HCT116 (cell line): ENCODE measurements around the gene ADAMTS9. TPM values are rescaled to one million over a fixed set of nuclear protein-coding genes. Genes with fewer than 3 reads are reported as not detected.

Source experiments
- ATAC-seq: fragments of 200-7000 bp; cut with Tn5 transposase; 2 replicates; pipeline ENCODE4 v1.9.1; 2020; ENCODE audit warnings: mild to moderate bottlenecking, moderate library complexity
- BruUV-seq: library from RNA; stranded (reverse); fragments of 400-500 nt; replicated peaks from 2 replicates; lab custom pipeline; 2021; lab: Mats Ljungman, UMichigan
- CTCF ChIA-PET: fragments of 300-600 bp; sonication (Branson Sonifier 250); formaldehyde crosslinking; loops from one replicate; lab custom pipeline; 2021; ENCODE audit warnings: antibody characterized with exemption; lab: Charles Lee
- POLR2A ChIA-PET: fragments of 300-600, 350-600 bp; sonication (Branson Sonifier 250); formaldehyde crosslinking; loops from one replicate; lab custom pipeline; 2021; ENCODE audit warnings: antibody characterized with exemption; lab: Charles Lee
- RAD21 ChIA-PET, 2 experiments: fragments of 300-600 bp; sonication (Branson Sonifier 250); formaldehyde crosslinking; loops; one replicate each; lab custom pipeline; 2023; ENCODE audit warnings: low total read pairs in 2 of 2; ENCODE audit not compliant: uncharacterized antibody in 2 of 2, unreplicated experiment in 2 of 2, low non-redundant PET in 1 of 2; lab: Charles Lee
- DNase-seq: peaks from one replicate; pipeline ENCODE4 v3.0.0-alpha.2; 2010; ENCODE audit warnings: low read depth, low spot score
- H2AFZ ChIP-seq: fragments of 200-600 bp; shearing (Covaris generic), sonication (generic); 2 replicates; pipeline ENCODE4 v1.6.1; 2017; ENCODE audit warnings: low read depth, mixed run types, mixed read lengths, antibody characterized with exemption, low read length; ENCODE audit not compliant: poor library complexity, severe bottlenecking
- H3K27ac ChIP-seq: 2 replicates; pipeline ENCODE4 v1.5.1; 2012; ENCODE audit warnings: low read depth, low read length
- H3K27me3 ChIP-seq: fragments of 200-600 bp; sonication (generic); 2 replicates; pipeline ENCODE4 v1.6.1; 2016; ENCODE audit warnings: mixed run types, low read length, mixed read lengths; ENCODE audit not compliant: insufficient read depth
- H3K36me3 ChIP-seq, 2 experiments: fragments of 200-500 bp in 1 of 2; fragments of 200-600 bp in 1 of 2; sonication (Bioruptor generic) in 1 of 2; sonication (generic) in 1 of 2; 2 replicates each; pipeline versions ENCODE4 v1.5.1 to v1.6.1; 2014 to 2016; ENCODE audit warnings: low read length in 2 of 2, inconsistent platforms in 1 of 2, mixed read lengths in 1 of 2, mixed run types in 1 of 2; ENCODE audit not compliant: insufficient read depth in 2 of 2, control insufficient read depth in 1 of 2
- H3K4me1 ChIP-seq, 2 experiments: fragments of 200-600 bp in 1 of 2; sonication (generic) in 1 of 2; 2 replicates each; pipeline versions ENCODE4 v1.5.1 to v1.6.1; 2012 to 2017; ENCODE audit warnings: low read length in 2 of 2, inconsistent platforms in 1 of 2, mild to moderate bottlenecking in 1 of 2, mixed read lengths in 1 of 2, mixed run types in 1 of 2, moderate library complexity in 1 of 2; ENCODE audit not compliant: insufficient read depth in 2 of 2, control insufficient read depth in 1 of 2
- H3K4me2 ChIP-seq: fragments of 200-600 bp; sonication (generic); 2 replicates; pipeline ENCODE4 v1.6.1; 2017; ENCODE audit warnings: mixed run types, low read length, mixed read lengths
- H3K4me3 ChIP-seq, 2 experiments: fragments of 200-600 bp in 1 of 2; sonication (generic) in 1 of 2; replicated peaks in 1 of 2; 2 replicates each; pipeline ENCODE4 v1.5.1; 2011 to 2016; ENCODE audit warnings: low read length in 2 of 2, control low read depth in 1 of 2, low read depth in 1 of 2, mild to moderate bottlenecking in 1 of 2, mixed read lengths in 1 of 2, mixed run types in 1 of 2
- H3K79me2 ChIP-seq: fragments of 200-600 bp; sonication (generic); 2 replicates; pipeline ENCODE4 v1.6.1; 2017; ENCODE audit warnings: mild to moderate bottlenecking, mixed run types, low read length, moderate library complexity, mixed read lengths; ENCODE audit not compliant: insufficient read depth
- H3K9ac ChIP-seq: fragments of 200-600 bp; sonication (generic); 2 replicates; pipeline ENCODE4 v1.6.1; 2016; ENCODE audit warnings: low read length, mixed read lengths
- H3K9me2 ChIP-seq: fragments of 200-600 bp; sonication (generic), shearing (Covaris generic); 2 replicates; pipeline ENCODE4 v1.6.1; 2017; ENCODE audit warnings: mixed run types, mild to moderate bottlenecking, moderate library complexity; ENCODE audit not compliant: insufficient read depth
- H3K9me3 ChIP-seq, 2 experiments: fragments of 200-500 bp in 1 of 2; fragments of 200-600 bp in 1 of 2; sonication (Bioruptor generic) in 1 of 2; sonication (generic) in 1 of 2; 2 replicates each; pipeline ENCODE4 v1.6.1; 2014 to 2017; ENCODE audit warnings: low read length in 2 of 2, mixed read lengths in 2 of 2, inconsistent platforms in 1 of 2, low read depth in 1 of 2, mild to moderate bottlenecking in 1 of 2, mixed run types in 1 of 2, moderate library complexity in 1 of 2; ENCODE audit not compliant: control insufficient read depth in 1 of 2, insufficient read depth in 1 of 2
- H4K20me1 ChIP-seq: fragments of 200-600 bp; sonication (generic), shearing (Covaris generic); 2 replicates; pipeline ENCODE4 v1.6.1; 2017; ENCODE audit warnings: mixed run types, mild to moderate bottlenecking, moderate library complexity; ENCODE audit not compliant: insufficient read depth
- CBX3 ChIP-seq: IDR thresholded peaks from 2 replicates; pipeline ENCODE4 v1.6.1; 2012; ENCODE audit warnings: low read depth
- CEBPB ChIP-seq: IDR thresholded peaks from 2 replicates; pipeline ENCODE4 v1.6.1; 2012; ENCODE audit warnings: low read depth
- EGR1 ChIP-seq: IDR thresholded peaks from 2 replicates; pipeline ENCODE4 v1.6.1; 2012; ENCODE audit warnings: low read depth
- ELF1 ChIP-seq: IDR thresholded peaks from 2 replicates; pipeline ENCODE4 v1.6.1; 2012; ENCODE audit warnings: low read depth, borderline replicate concordance
- EZH2 ChIP-seq: fragments of 200-600 bp; sonication (generic); IDR thresholded peaks from 2 replicates; pipeline ENCODE4 v1.6.1; 2017; ENCODE audit warnings: antibody characterized with exemption, mixed run types
- EZH2phosphoT487 ChIP-seq: fragments of 200-600 bp; IDR thresholded peaks from 2 replicates; pipeline ENCODE4 v1.6.1; 2018; ENCODE audit warnings: antibody characterized with exemption, borderline replicate concordance
- FOSL1 ChIP-seq: IDR thresholded peaks from 2 replicates; pipeline ENCODE4 v1.6.1; 2012; ENCODE audit warnings: low read depth
- JUND ChIP-seq: IDR thresholded peaks from 2 replicates; pipeline ENCODE4 v1.6.1; 2012
- MAX ChIP-seq: IDR thresholded peaks from 2 replicates; pipeline ENCODE4 v1.6.1; 2012
- POLR2A ChIP-seq: IDR thresholded peaks from 2 replicates; pipeline ENCODE4 v1.7.0; 2011; ENCODE audit warnings: borderline replicate concordance; ENCODE audit not compliant: insufficient read depth, insufficient read length; ENCODE audit errors: extremely low read depth
- POLR2AphosphoS5 ChIP-seq: IDR thresholded peaks from 2 replicates; pipeline ENCODE4 v1.6.1; 2011; ENCODE audit warnings: mild to moderate bottlenecking, low read depth, low read length, moderate library complexity
- RAD21 ChIP-seq: IDR thresholded peaks from 2 replicates; pipeline ENCODE4 v1.6.1; 2012; ENCODE audit warnings: low read depth, mild to moderate bottlenecking
- SIN3A ChIP-seq: IDR thresholded peaks from 2 replicates; pipeline ENCODE4 v1.6.1; 2012; ENCODE audit warnings: low read depth
- SP1 ChIP-seq: IDR thresholded peaks from 2 replicates; pipeline ENCODE4 v1.6.1; 2012; ENCODE audit warnings: low read depth
- SRF ChIP-seq: IDR thresholded peaks from 2 replicates; pipeline ENCODE4 v1.6.1; 2012; ENCODE audit warnings: low read depth
- YY1 ChIP-seq: IDR thresholded peaks from 2 replicates; pipeline ENCODE4 v1.6.1; 2011; ENCODE audit warnings: low read length, low read depth, moderate library complexity, mild to moderate bottlenecking; ENCODE audit not compliant: insufficient replicate concordance; ENCODE audit errors: extremely low read depth
- ZBTB33 ChIP-seq: IDR thresholded peaks from 2 replicates; pipeline ENCODE4 v1.6.1; 2011; ENCODE audit warnings: mild to moderate bottlenecking, low read length, moderate library complexity; ENCODE audit not compliant: insufficient replicate concordance; ENCODE audit errors: extremely low read depth
- ZFX ChIP-seq: fragments of 450-650 bp; IDR thresholded peaks from 2 replicates; pipeline ENCODE4 v1.6.1; 2017
- ZNF274 ChIP-seq: fragments of 200-500 bp; sonication (Bioruptor generic); IDR thresholded peaks from 2 replicates; pipeline ENCODE4 v1.6.1; 2014; ENCODE audit warnings: mild to moderate bottlenecking, low read depth, low read length, inconsistent platforms
- intact Hi-C: fragments of 100-400 bp; cut with micrococcal nuclease; formaldehyde crosslinking; loops from 2 replicates; pipeline ENCODE4 v1.10.0; 2022
- total RNA-seq: library from RNA; stranded (reverse); gene quantifications from one replicate; pipeline ENCODE4 v1.2.1, GENCODE V29; 2021; ENCODE audit not compliant: unreplicated experiment

ADAMTS9 gene
- total RNA-seq, 1 experiment from 2014 or later: 0.05 TPM

- no TSS peak for BruUV-seq
- ChIA-PET CTCF (no interaction called here), RAD21 (no interaction called here), POLR2A (no interaction called here)
- H3K9ac ChIP-seq: no peak overlapping the region
- no peaks in the 10 kb centered on the region for H3K4me1 ChIP-seq
- H3K36me3 ChIP-seq: no peaks in the 10 kb centered on the region
- TF ChIP-seq SIN3A: no peak
- no peak for TF ChIP-seq CBX3
- no peak for TF ChIP-seq SRF
- TF ChIP-seq POLR2A: no peak
- no peak for TF ChIP-seq RAD21
- TF ChIP-seq SP1: no peak
- no peak for TF ChIP-seq CEBPB
- no peak for TF ChIP-seq MAX
- no peak for TF ChIP-seq EZH2
- TF ChIP-seq JUND: no peak
- TF ChIP-seq EGR1: no peak
- H3K27me3 ChIP-seq: peaks cover 5% of the 10 kb centered on the region
- H3K4me2 ChIP-seq: no peak overlapping the region
- no peaks in the 10 kb centered on the region for H3K9me3 ChIP-seq
- no peaks in the 10 kb centered on the region for H4K20me1 ChIP-seq
- no peaks in the 10 kb centered on the region for H3K9me2 ChIP-seq
- no peak for DNase-seq
- intact Hi-C loops: no loop called here
- ATAC-seq: no peak
- no peak overlapping the region for H2AFZ ChIP-seq
- H3K79me2 ChIP-seq: no peaks in the 10 kb centered on the region
- H3K4me3 ChIP-seq: no peak overlapping the region
- H3K27ac ChIP-seq: no peak overlapping the region
Observed at GRCh38 chr3:64677961-64678716, 9.7 kb downstream of the ADAMTS9 start.

DNA sequence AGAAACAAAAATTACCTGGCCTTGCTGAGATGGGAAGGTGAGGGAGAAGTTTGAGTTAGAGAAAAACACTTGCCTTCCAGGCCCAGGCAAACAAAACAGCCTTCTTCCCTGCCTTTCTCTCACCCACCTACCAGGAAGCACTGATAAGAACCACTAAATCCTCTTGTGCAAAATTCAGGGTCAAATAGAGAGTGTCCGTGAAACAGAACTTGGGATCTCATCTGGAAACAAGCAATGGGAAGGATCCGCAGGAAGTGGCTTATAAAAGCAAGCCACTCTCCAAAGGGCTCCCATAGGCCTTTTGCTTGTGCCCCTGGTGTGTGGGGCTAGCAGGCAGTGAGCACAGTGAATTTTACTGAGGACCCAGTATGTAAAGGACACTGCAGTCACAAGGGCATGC lies 11.0 kb downstream of the ADAMTS9 start:
- RAD21 ChIA-PET: no interaction called here
- Histone ChIP-seq H3K27ac (no peak overlapping the region), H3K4me1 (no peaks in the 10 kb centered on the region), H3K9me3 (no peaks in the 10 kb centered on the region), H3K36me3 (no peaks in the 10 kb centered on the region), H3K9ac (no peak overlapping the region), H3K27me3 (peaks cover 8% of the 10 kb centered on the region), H3K4me3 (no peak overlapping the region), H3K9me2 (no peaks in the 10 kb centered on the region), H4K20me1 (no peaks in the 10 kb centered on the region), H3K79me2 (no peaks in the 10 kb centered on the region), H3K4me2 (no peak overlapping the region), H2AFZ (no peak overlapping the region)
- POLR2A ChIA-PET: no interaction called here
- BruUV-seq: no TSS peak
- CTCF ChIA-PET: no interaction called here
- intact Hi-C loops: no loop called here
- ATAC-seq: no peak
- DNase-seq: no peak
- TF ChIP-seq CEBPB: no peak
- no peak for TF ChIP-seq SP1
- TF ChIP-seq ZBTB33: no peak
- TF ChIP-seq EZH2phosphoT487: no peak
- no peak for TF ChIP-seq ZNF274
- no peak for TF ChIP-seq YY1
- no peak for TF ChIP-seq POLR2A
- TF ChIP-seq RAD21: no peak
- TF ChIP-seq FOSL1: no peak
- TF ChIP-seq CBX3: no peak
- TF ChIP-seq MAX: no peak
- TF ChIP-seq ELF1: no peak
- no peak for TF ChIP-seq SIN3A
- no peak for TF ChIP-seq ZFX
- no peak for TF ChIP-seq POLR2AphosphoS5
- no peak for TF ChIP-seq SRF
- no peak for TF ChIP-seq EGR1
